Loucy (cell line): Measurements from ENCODE around the gene ARHGAP22.

ENCODE experiments used
- H2AFZ ChIP-seq: fragments of 200-600 bp; sonication (generic); 2 replicates; pipeline ENCODE4 v1.6.0; 2016; ENCODE audit warnings: antibody characterized with exemption, mild to moderate bottlenecking, low read length, moderate library complexity
- H3F3A ChIP-seq: fragments of 200-600 bp; 2 replicates; pipeline ENCODE4 v1.6.0; 2016; ENCODE audit warnings: antibody characterized with exemption, low read depth, mild to moderate bottlenecking
- H3K27me3 ChIP-seq: fragments of 200-600 bp; sonication (generic); 2 replicates; pipeline ENCODE4 v1.6.1; 2014; ENCODE audit warnings: low read length, mild to moderate bottlenecking; ENCODE audit not compliant: insufficient read depth, poor library complexity, severe bottlenecking
- H3K36me3 ChIP-seq: fragments of 200-600 bp; sonication (generic); 2 replicates; pipeline ENCODE4 v1.6.1; 2016; ENCODE audit warnings: low read length; ENCODE audit not compliant: insufficient read depth
- H3K4me1 ChIP-seq: fragments of 200-600 bp; sonication (generic); 2 replicates; pipeline ENCODE4 v1.5.1; 2014; ENCODE audit warnings: low read length, mild to moderate bottlenecking; ENCODE audit not compliant: insufficient read depth, poor library complexity, severe bottlenecking
- H3K4me2 ChIP-seq: fragments of 200-600 bp; sonication (generic); 2 replicates; pipeline ENCODE4 v1.6.0; 2014; ENCODE audit warnings: antibody characterized with exemption, low read length, low read depth, mild to moderate bottlenecking; ENCODE audit not compliant: poor library complexity, severe bottlenecking
- H3K4me3 ChIP-seq: fragments of 200-600 bp; sonication (generic); 2 replicates; pipeline ENCODE4 v1.5.1; 2014; ENCODE audit warnings: low read length, mild to moderate bottlenecking, mixed read lengths; ENCODE audit not compliant: poor library complexity, severe bottlenecking
- H3K79me2 ChIP-seq: fragments of 200-600 bp; sonication (generic); 2 replicates; pipeline ENCODE4 v1.6.1; 2014; ENCODE audit warnings: low read length; ENCODE audit not compliant: insufficient read depth
- H3K9ac ChIP-seq: fragments of 200-600 bp; sonication (generic); 2 replicates; pipeline ENCODE4 v1.6.0; 2014; ENCODE audit warnings: mild to moderate bottlenecking, low read depth, low read length, moderate library complexity; ENCODE audit not compliant: poor library complexity, severe bottlenecking
- H3K9me2 ChIP-seq: fragments of 200-600 bp; sonication (generic); replicated peaks from 2 replicates; pipeline ENCODE4 v1.6.1; 2016; ENCODE audit warnings: low read depth, low read length, mixed read lengths
- H3K9me3 ChIP-seq: fragments of 200-600 bp; sonication (generic); 2 replicates; pipeline ENCODE4 v1.6.1; 2014; ENCODE audit warnings: mild to moderate bottlenecking, antibody characterized with exemption, low read length, low read depth; ENCODE audit not compliant: insufficient read depth
- H4K20me1 ChIP-seq: fragments of 200-600 bp; sonication (generic); 2 replicates; pipeline ENCODE4 v1.6.0; 2014; ENCODE audit warnings: antibody characterized with exemption, low read length, mild to moderate bottlenecking; ENCODE audit not compliant: insufficient read depth, poor library complexity, severe bottlenecking
- EZH2phosphoT487 ChIP-seq: fragments of 200-600 bp; IDR thresholded peaks from 2 replicates; pipeline ENCODE4 v1.6.1; 2018; ENCODE audit warnings: antibody characterized with exemption, mild to moderate bottlenecking, moderate library complexity, borderline replicate concordance
- TF ChIP-seq, protein P1 (sequence below): fragments of 200-600 bp; sonication (generic); conservative IDR thresholded peaks from 2 replicates; pipeline ENCODE4 v1.5.1; 2014; ENCODE audit warnings: mild to moderate bottlenecking, antibody characterized with exemption, low read length

The ARHGAP22 gene

DNA sequence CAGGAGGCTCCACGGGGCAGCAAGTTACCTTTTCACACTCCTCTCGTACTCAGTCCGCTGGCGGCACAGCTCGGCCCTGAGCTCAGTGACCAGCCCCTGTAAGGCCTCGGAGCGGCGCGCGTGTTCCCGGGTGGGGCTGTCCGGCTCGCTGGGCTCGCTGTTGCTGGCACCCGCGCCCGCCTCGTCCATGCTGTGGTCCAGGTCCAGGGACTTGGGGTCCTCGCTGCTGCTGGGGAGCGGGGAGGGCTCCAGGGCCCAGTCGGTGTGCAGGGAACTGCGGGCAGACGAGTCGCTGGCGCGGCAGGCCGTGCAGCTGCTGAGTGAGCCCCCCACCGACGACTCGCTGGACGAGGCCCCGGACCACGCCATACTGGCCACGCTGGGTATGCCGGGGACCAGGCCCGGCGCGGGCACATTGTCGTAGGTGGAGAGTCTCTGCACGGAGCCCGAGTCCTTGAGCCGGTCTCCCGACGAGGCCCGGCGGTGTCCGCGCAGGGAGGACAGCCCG lies 154.6 kb downstream of the ARHGAP22 start:
- Histone ChIP-seq H2AFZ (no peak overlapping the region), H3K9ac (no peak overlapping the region), H3K4me3 (no peak overlapping the region), H3K9me2 (no peaks in the 10 kb centered on the region), H4K20me1 (no peaks in the 10 kb centered on the region), H3K4me1 (peaks cover 5% of the 10 kb centered on the region), H3F3A (no peaks in the 10 kb centered on the region), H3K4me2 (no peak overlapping the region), H3K79me2 (no peaks in the 10 kb centered on the region), H3K9me3 (no peaks in the 10 kb centered on the region), H3K27me3 (no peaks in the 10 kb centered on the region), H3K36me3 (no peaks in the 10 kb centered on the region)
- TF ChIP-seq EZH2phosphoT487, result no peak
- TF ChIP-seq, protein P1, sequence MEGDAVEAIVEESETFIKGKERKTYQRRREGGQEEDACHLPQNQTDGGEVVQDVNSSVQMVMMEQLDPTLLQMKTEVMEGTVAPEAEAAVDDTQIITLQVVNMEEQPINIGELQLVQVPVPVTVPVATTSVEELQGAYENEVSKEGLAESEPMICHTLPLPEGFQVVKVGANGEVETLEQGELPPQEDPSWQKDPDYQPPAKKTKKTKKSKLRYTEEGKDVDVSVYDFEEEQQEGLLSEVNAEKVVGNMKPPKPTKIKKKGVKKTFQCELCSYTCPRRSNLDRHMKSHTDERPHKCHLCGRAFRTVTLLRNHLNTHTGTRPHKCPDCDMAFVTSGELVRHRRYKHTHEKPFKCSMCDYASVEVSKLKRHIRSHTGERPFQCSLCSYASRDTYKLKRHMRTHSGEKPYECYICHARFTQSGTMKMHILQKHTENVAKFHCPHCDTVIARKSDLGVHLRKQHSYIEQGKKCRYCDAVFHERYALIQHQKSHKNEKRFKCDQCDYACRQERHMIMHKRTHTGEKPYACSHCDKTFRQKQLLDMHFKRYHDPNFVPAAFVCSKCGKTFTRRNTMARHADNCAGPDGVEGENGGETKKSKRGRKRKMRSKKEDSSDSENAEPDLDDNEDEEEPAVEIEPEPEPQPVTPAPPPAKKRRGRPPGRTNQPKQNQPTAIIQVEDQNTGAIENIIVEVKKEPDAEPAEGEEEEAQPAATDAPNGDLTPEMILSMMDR, result no peak

- Histone ChIP-seq H3K79me2 (no peaks in the 10 kb centered on the region), H3K27me3 (no peaks in the 10 kb centered on the region), H2AFZ (no peak overlapping the region), H3K4me3 (no peak overlapping the region), H3K9ac (no peak overlapping the region), H3K36me3 (no peaks in the 10 kb centered on the region), H3K9me2 (no peaks in the 10 kb centered on the region), H3K9me3 (no peaks in the 10 kb centered on the region), H4K20me1 (no peaks in the 10 kb centered on the region), H3K4me2 (no peak overlapping the region), H3F3A (no peaks in the 10 kb centered on the region), H3K4me1 (peaks cover 9% of the 10 kb centered on the region)
- TF ChIP-seq, protein P1, result no peak
- TF ChIP-seq EZH2phosphoT487, result no peak
Observed at GRCh38 chr10:48449501-48450232, 155.2 kb downstream of the ARHGAP22 start.

- Histone ChIP-seq H4K20me1 (no peaks in the 10 kb centered on the region), H3K36me3 (no peaks in the 10 kb centered on the region), H3K4me2 (no peak overlapping the region), H3K27me3 (no peaks in the 10 kb centered on the region), H3K79me2 (no peaks in the 10 kb centered on the region), H3K4me3 (no peak overlapping the region), H3K9me3 (no peaks in the 10 kb centered on the region), H3K4me1 (peaks cover 9% of the 10 kb centered on the region), H3K9me2 (no peaks in the 10 kb centered on the region), H3F3A (no peaks in the 10 kb centered on the region), H3K9ac (no peak overlapping the region), H2AFZ (no peak overlapping the region)
- TF ChIP-seq, protein P1, result no peak
- TF ChIP-seq EZH2phosphoT487, result no peak
Observed at GRCh38 chr10:48448796-48449195, 156.1 kb downstream of the ARHGAP22 start.
